ENCODE results near the gene VPS4A. TPM values are rescaled to one million over a fixed set of nuclear protein-coding genes. Genes with fewer than 3 reads are reported as not detected.

The VPS4A gene
- total RNA-seq, 1 experiment from 2014 or later, result 45.8 TPM

DNA sequence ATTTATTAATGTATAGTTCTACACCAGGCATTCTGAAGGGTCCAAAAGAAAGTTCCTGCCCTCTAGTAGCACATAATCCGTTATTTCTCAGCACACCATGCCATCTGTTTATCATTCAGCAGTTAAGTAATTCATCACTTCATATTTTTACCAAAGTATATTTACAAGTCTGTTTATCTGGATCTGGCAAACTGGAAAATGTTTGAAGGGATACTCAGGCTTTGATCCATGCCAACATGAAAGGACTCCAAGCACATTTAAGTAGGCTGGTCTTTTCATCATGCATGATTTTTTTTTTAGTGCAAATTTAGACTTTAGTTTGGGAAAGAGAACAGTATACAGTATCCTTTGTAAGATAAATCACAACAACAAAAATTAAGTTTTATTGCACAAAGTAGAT is 4.1 kb upstream of the VPS4A start:
- ChIA-PET POLR2A (no interaction called here), CTCF (no interaction called here)
- BruUV-seq (replicated peaks), result no TSS peak
- intact Hi-C loops (cut with micrococcal nuclease; ENCODE audit: unreplicated experiment), result no loop called here
- Histone ChIP-seq H3K27me3 (replicated peaks; ENCODE audit: control insufficient read depth, insufficient read depth, low read length) (no peaks in the 10 kb centered on the region), H3K36me3 (ENCODE audit: control insufficient read depth, insufficient read depth, low read length) (no peaks in the 10 kb centered on the region), H3K4me3 (ENCODE audit: low read depth, low read length) (no peak overlapping the region), H3K9me3 (no peaks in the 10 kb centered on the region), H3K4me1 (peaks cover 4% of the 10 kb centered on the region; the same call in 1 of the 2 replicates)
- no peak for DNase-seq
- Mint-ChIP-seq H3K36me3 (ENCODE audit: insufficient read depth, unreplicated experiment) (peaks cover 60% of the 10 kb centered on the region), H3K27ac (ENCODE audit: unreplicated experiment) (no peak overlapping the region), H3K27me3 (ENCODE audit: insufficient read depth, unreplicated experiment) (no peaks in the 10 kb centered on the region), H3K4me1 (ENCODE audit: low read depth, unreplicated experiment) (peaks cover 1% of the 10 kb centered on the region), H3K4me3 (ENCODE audit: unreplicated experiment) (no peak overlapping the region), H3K9me3 (ENCODE audit: unreplicated experiment) (no peaks in the 10 kb centered on the region)
- TF ChIP-seq, protein P1, sequence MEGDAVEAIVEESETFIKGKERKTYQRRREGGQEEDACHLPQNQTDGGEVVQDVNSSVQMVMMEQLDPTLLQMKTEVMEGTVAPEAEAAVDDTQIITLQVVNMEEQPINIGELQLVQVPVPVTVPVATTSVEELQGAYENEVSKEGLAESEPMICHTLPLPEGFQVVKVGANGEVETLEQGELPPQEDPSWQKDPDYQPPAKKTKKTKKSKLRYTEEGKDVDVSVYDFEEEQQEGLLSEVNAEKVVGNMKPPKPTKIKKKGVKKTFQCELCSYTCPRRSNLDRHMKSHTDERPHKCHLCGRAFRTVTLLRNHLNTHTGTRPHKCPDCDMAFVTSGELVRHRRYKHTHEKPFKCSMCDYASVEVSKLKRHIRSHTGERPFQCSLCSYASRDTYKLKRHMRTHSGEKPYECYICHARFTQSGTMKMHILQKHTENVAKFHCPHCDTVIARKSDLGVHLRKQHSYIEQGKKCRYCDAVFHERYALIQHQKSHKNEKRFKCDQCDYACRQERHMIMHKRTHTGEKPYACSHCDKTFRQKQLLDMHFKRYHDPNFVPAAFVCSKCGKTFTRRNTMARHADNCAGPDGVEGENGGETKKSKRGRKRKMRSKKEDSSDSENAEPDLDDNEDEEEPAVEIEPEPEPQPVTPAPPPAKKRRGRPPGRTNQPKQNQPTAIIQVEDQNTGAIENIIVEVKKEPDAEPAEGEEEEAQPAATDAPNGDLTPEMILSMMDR (IDR thresholded peaks at IDR 0.05; ENCODE audit: insufficient read depth in 1 of 2, low read depth in 1 of 2, low read length in 1 of 2, severe bottlenecking in 1 of 2, unreplicated experiment in 1 of 2), result no peak

DNA sequence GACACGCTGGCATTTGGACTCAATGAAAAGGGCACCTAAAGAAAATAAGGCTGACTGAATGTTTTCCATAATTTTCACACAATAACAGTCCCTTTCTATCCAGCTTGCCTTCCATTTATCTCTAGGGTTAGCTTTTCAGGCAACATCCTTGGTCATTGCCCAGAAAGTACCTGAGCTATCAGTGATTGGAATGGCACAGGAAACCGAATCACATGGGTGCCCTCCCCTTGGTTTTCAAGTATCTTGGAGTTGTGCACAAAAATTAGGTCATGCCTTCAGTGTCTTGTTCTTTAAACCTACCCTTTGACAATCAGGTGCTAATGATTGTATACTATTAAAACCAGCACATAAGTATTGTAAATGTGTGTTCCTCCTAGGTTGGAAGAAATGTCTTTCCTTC is 3.3 kb upstream of the VPS4A start:
- H3K9me3 Mint-ChIP-seq (ENCODE audit: unreplicated experiment), result no peaks in the 10 kb centered on the region
- no peak for DNase-seq
- Histone ChIP-seq H3K9me3 (no peaks in the 10 kb centered on the region), H3K4me1 (peaks cover 9% of the 10 kb centered on the region; the same call in 1 of the 2 replicates), H3K4me3 (ENCODE audit: low read depth, low read length) (no peak overlapping the region), H3K27me3 (replicated peaks; ENCODE audit: control insufficient read depth, insufficient read depth, low read length) (no peaks in the 10 kb centered on the region), H3K36me3 (ENCODE audit: control insufficient read depth, insufficient read depth, low read length) (no peaks in the 10 kb centered on the region)
- H3K36me3 Mint-ChIP-seq (ENCODE audit: insufficient read depth, unreplicated experiment), result peaks cover 56% of the 10 kb centered on the region
- peaks cover 5% of the 10 kb centered on the region for H3K4me1 Mint-ChIP-seq (ENCODE audit: low read depth, unreplicated experiment)
- no peaks in the 10 kb centered on the region for H3K27me3 Mint-ChIP-seq (ENCODE audit: insufficient read depth, unreplicated experiment)
- TF ChIP-seq, protein P1 (IDR thresholded peaks at IDR 0.05; ENCODE audit: insufficient read depth in 1 of 2, low read depth in 1 of 2, low read length in 1 of 2, severe bottlenecking in 1 of 2, unreplicated experiment in 1 of 2), result no peak
- CTCF ChIA-PET, result no interaction called here
- no TSS peak for BruUV-seq (replicated peaks)
- no peak overlapping the region for H3K27ac Mint-ChIP-seq (ENCODE audit: unreplicated experiment)
- intact Hi-C loops (cut with micrococcal nuclease; ENCODE audit: unreplicated experiment), result no loop called here
- POLR2A ChIA-PET, result no interaction called here
- no peak overlapping the region for H3K4me3 Mint-ChIP-seq (ENCODE audit: unreplicated experiment)

DNA sequence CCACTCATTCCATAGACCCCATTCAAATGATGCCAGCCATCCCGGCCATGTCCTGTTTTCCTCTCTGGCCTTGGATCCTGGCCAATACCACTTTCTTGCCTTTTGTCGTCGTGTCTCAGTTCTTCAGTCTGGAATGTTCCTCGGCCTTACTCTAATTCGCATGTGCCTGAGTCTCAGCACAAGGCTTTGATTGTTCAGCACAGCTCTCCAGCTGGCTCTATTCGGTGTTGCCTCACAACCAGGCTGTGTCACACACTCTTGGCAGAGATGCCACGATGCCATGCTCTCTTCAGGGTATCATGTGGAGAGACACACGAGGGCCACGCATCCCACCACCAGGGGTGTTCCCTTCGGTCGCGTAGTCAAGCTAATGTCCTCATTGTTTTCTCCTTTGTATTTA is 1.8 kb upstream of the VPS4A start:
- POLR2A ChIA-PET, result interaction anchor here (0.6 kb wide), 1 partner anchor 42 kb away, joined by 3 read pairs; no protein-coding TSS in a partner anchor

More for the DNA sequence above, 1.8 kb upstream of the VPS4A start:
- no TSS peak for BruUV-seq (replicated peaks)
- H3K4me3 ChIP-seq (ENCODE audit: low read depth, low read length), result no peak overlapping the region
- no peaks in the 10 kb centered on the region for H3K27me3 ChIP-seq (replicated peaks; ENCODE audit: control insufficient read depth, insufficient read depth, low read length)
- Mint-ChIP-seq H3K27me3 (ENCODE audit: insufficient read depth, unreplicated experiment) (no peaks in the 10 kb centered on the region), H3K36me3 (ENCODE audit: insufficient read depth, unreplicated experiment) (peaks cover 62% of the 10 kb centered on the region), H3K4me1 (ENCODE audit: low read depth, unreplicated experiment) (peaks cover 5% of the 10 kb centered on the region), H3K4me3 (ENCODE audit: unreplicated experiment) (no peak overlapping the region), H3K27ac (ENCODE audit: unreplicated experiment) (no peak overlapping the region), H3K9me3 (ENCODE audit: unreplicated experiment) (no peaks in the 10 kb centered on the region)
- TF ChIP-seq, protein P1 (IDR thresholded peaks at IDR 0.05; ENCODE audit: insufficient read depth in 1 of 2, low read depth in 1 of 2, low read length in 1 of 2, severe bottlenecking in 1 of 2, unreplicated experiment in 1 of 2), result no peak
- H3K4me1 ChIP-seq, result peaks cover 9% of the 10 kb centered on the region; the same call in 1 of the 2 replicates
- no peaks in the 10 kb centered on the region for H3K9me3 ChIP-seq
- DNase-seq, result peak in 1 of 2 experiments; percentile 29
- intact Hi-C loops (cut with micrococcal nuclease; ENCODE audit: unreplicated experiment), result no loop called here
- H3K36me3 ChIP-seq (ENCODE audit: control insufficient read depth, insufficient read depth, low read length), result no peaks in the 10 kb centered on the region
- CTCF ChIA-PET, result no interaction called here

Measured in Caco-2 (cell line).